Adrenal gland (tissue), 5 donors: Measurements from ENCODE around the gene USP34.

Experiments used
- CTCF ChIP-seq, 6 experiments: fragments of 450-650 bp in 4 of 6; fragments of 200-600 bp in 2 of 6; sonication (generic) in 1 of 6; IDR thresholded peaks; 1 replicate in 5 of 6; 2 replicates in 1 of 6; pipeline versions ENCODE4 v1.5.1 to v1.8.0; 2016 to 2021; ENCODE audit warnings: antibody characterized with exemption in 6 of 6, mild to moderate bottlenecking in 2 of 6, moderate library complexity in 1 of 6
- POLR2A ChIP-seq, 2 donors: fragments of 450-650 bp; IDR thresholded peaks; one replicate each; pipeline ENCODE4 v1.6.1; 2017; ENCODE audit warnings: antibody characterized with exemption in 2 of 2, mild to moderate bottlenecking in 2 of 2, moderate library complexity in 1 of 2
- donor health status: DM: no; HTN: no; CAD: no.

GRCh38 chr2:61363580-61363979 is 107.3 kb downstream of the USP34 start:
- TF ChIP-seq CTCF (IDR thresholded peaks at IDR 0.05) (no peak), POLR2A (IDR thresholded peaks at IDR 0.05) (no peak)
